IMR-90 (cell line): ENCODE data around the gene ZNF827. TPM values are rescaled to one million over a fixed set of nuclear protein-coding genes. Genes with fewer than 3 reads are reported as not detected.

ENCODE experiments used
- ATAC-seq: fragments of 200-7000 bp; cut with Tn5 transposase; 2 replicates; pipeline ENCODE4 v1.9.1; 2020; ENCODE audit warnings: low read depth, mild to moderate bottlenecking, moderate library complexity
- BruUV-seq: library from RNA; stranded (reverse); fragments of 400-500 nt; replicated peaks from 2 replicates; lab custom pipeline; 2021; lab: Mats Ljungman, UMichigan
- CTCF ChIA-PET: fragments of 300-600 bp; formaldehyde crosslinking; extraction: SDS; loops from one replicate; lab custom pipeline; 2021; ENCODE audit warnings: antibody characterized with exemption; lab: Yijun Ruan, JAX
- POLR2A ChIA-PET: fragments of 300-600 bp; sonication (Branson Sonifier 250); formaldehyde crosslinking; loops from one replicate; lab custom pipeline; 2022; ENCODE audit warnings: antibody characterized with exemption; ENCODE audit not compliant: unreplicated experiment; lab: Charles Lee
- DNase-seq: peaks from one replicate; pipeline ENCODE4 v3.0.0; 2013
- H2AFZ ChIP-seq: replicated peaks from 2 replicates; pipeline ENCODE3; 2013; ENCODE audit warnings: low read length, mild to moderate bottlenecking; ENCODE audit not compliant: poor library complexity
- H2AK5ac ChIP-seq: 2 replicates; pipeline ENCODE4 v1.6.1; 2013; ENCODE audit warnings: low read depth, low read length, inconsistent platforms
- H2AK9ac ChIP-seq: replicated peaks from 2 replicates; pipeline ENCODE3; 2013; ENCODE audit warnings: mild to moderate bottlenecking, low read depth, low read length, moderate library complexity; ENCODE audit not compliant: poor library complexity
- H2BK120ac ChIP-seq: 2 replicates; pipeline ENCODE4 v1.6.1; 2013; ENCODE audit warnings: low read depth, low read length, inconsistent platforms
- H2BK15ac ChIP-seq: 3 replicates; pipeline ENCODE4 v1.6.1; 2013; ENCODE audit warnings: low read depth, low read length, inconsistent platforms
- H2BK20ac ChIP-seq: 2 replicates; pipeline ENCODE4 v1.6.1; 2013; ENCODE audit warnings: low read depth, mild to moderate bottlenecking, inconsistent platforms, low read length, moderate library complexity
- H2BK5ac ChIP-seq: 2 replicates; pipeline ENCODE4 v1.6.1; 2013; ENCODE audit warnings: mild to moderate bottlenecking, low read depth, low read length, inconsistent platforms; ENCODE audit not compliant: poor library complexity, severe bottlenecking
- H3K14ac ChIP-seq: replicated peaks from 2 replicates; pipeline ENCODE4 v1.6.1; 2013; ENCODE audit warnings: low read depth, low read length, inconsistent platforms
- H3K18ac ChIP-seq: 2 replicates; pipeline ENCODE4 v1.6.1; 2013; ENCODE audit warnings: low read depth, low read length, control low read depth
- H3K23ac ChIP-seq: 2 replicates; pipeline ENCODE4 v1.6.1; 2013; ENCODE audit warnings: low read depth, low read length, inconsistent platforms
- H3K27ac ChIP-seq: 2 replicates; pipeline ENCODE4 v1.5.1; 2013; ENCODE audit warnings: mild to moderate bottlenecking, control low read depth, low read length; ENCODE audit not compliant: insufficient read depth
- H3K27me3 ChIP-seq: 2 replicates; pipeline ENCODE4 v1.6.1; 2013; ENCODE audit warnings: low read length; ENCODE audit not compliant: control insufficient read depth, insufficient read depth
- H3K36me3 ChIP-seq: 2 replicates; pipeline ENCODE4 v1.6.1; 2013; ENCODE audit warnings: low read length, mixed read lengths; ENCODE audit not compliant: control insufficient read depth, insufficient read depth
- H3K4ac ChIP-seq: 2 replicates; pipeline ENCODE4 v1.6.1; 2013; ENCODE audit warnings: low read depth, low read length, inconsistent platforms
- H3K4me1 ChIP-seq: 2 replicates; pipeline ENCODE4 v1.6.1; 2013; ENCODE audit warnings: low read length, mixed read lengths; ENCODE audit not compliant: control insufficient read depth, insufficient read depth
- H3K4me2 ChIP-seq: 2 replicates; pipeline ENCODE4 v1.6.1; 2013; ENCODE audit warnings: low read depth, mild to moderate bottlenecking, control low read depth, low read length, moderate library complexity
- H3K4me3 ChIP-seq: 2 replicates; pipeline ENCODE4 v1.5.1; 2013; ENCODE audit warnings: low read depth, mild to moderate bottlenecking, control low read depth, low read length, moderate library complexity; ENCODE audit not compliant: insufficient read depth
- H3K56ac ChIP-seq: 2 replicates; pipeline ENCODE4 v1.6.1; 2013; ENCODE audit warnings: low read length, inconsistent platforms; ENCODE audit not compliant: insufficient read depth; ENCODE audit errors: extremely low read depth
- H3K79me1 ChIP-seq, 2 experiments: 2 replicates each; pipeline ENCODE4 v1.6.1; 2013; ENCODE audit warnings: low read length in 2 of 2, inconsistent platforms in 1 of 2, low read depth in 1 of 2
- H3K9ac ChIP-seq: 2 replicates; pipeline ENCODE4 v1.6.1; 2013; ENCODE audit warnings: low read depth, low read length, control low read depth
- H3K9me1 ChIP-seq: 2 replicates; pipeline ENCODE4 v1.6.1; 2013; ENCODE audit warnings: low read length, inconsistent platforms; ENCODE audit not compliant: insufficient read depth
- H3K9me3 ChIP-seq: 2 replicates; pipeline ENCODE4 v1.6.1; 2013; ENCODE audit warnings: low read length; ENCODE audit not compliant: control insufficient read depth, insufficient read depth
- H4K20me1 ChIP-seq: 2 replicates; pipeline ENCODE4 v1.6.1; 2013; ENCODE audit warnings: low read length, inconsistent platforms; ENCODE audit not compliant: insufficient read depth
- H4K5ac ChIP-seq: 2 replicates; pipeline ENCODE4 v1.6.1; 2013; ENCODE audit warnings: mild to moderate bottlenecking, low read depth, low read length, control low read depth
- H4K8ac ChIP-seq, 2 experiments: 2 replicates each; pipeline ENCODE4 v1.6.1; 2013; ENCODE audit warnings: low read depth in 2 of 2, low read length in 2 of 2, control low read depth in 1 of 2, inconsistent platforms in 1 of 2
- H4K91ac ChIP-seq: 2 replicates; pipeline ENCODE4 v1.6.1; 2013; ENCODE audit warnings: low read depth, low read length, inconsistent platforms; ENCODE audit not compliant: insufficient read depth
- FOS ChIP-seq: fragments of 150-350 bp; IDR thresholded peaks from 2 replicates; pipeline ENCODE4 v1.6.1; 2016; ENCODE audit warnings: low read depth, low read length
- MAFK ChIP-seq: IDR thresholded peaks from 2 replicates; pipeline ENCODE4 v1.6.1; 2012; ENCODE audit warnings: low read depth, low read length, improper control_type of control experiment
- NFE2L2 ChIP-seq: fragments of 150-350 bp; IDR thresholded peaks from 2 replicates; pipeline ENCODE4 v1.6.1; 2016; ENCODE audit warnings: low read depth, mild to moderate bottlenecking, low read length
- dilution Hi-C: fragments of 300-500 bp; cut with HindIII; formaldehyde crosslinking; loops from one replicate; pipeline ENCODE4 v1.14.3; 2018; ENCODE audit warnings: low sequenced_read_pairs; ENCODE audit not compliant: unreplicated experiment
- in situ Hi-C: fragments of 300-500 bp; cut with MboI; formaldehyde crosslinking; loops from 3 replicates; pipeline ENCODE4 v1.14.3; 2019; ENCODE audit warnings: low sequenced_read_pairs, inconsistent platforms, mixed read lengths
- intact Hi-C: fragments of 100-400 bp; cut with micrococcal nuclease; formaldehyde crosslinking; loops from 2 replicates; pipeline ENCODE4 v1.10.0; 2022
- polyA plus RNA-seq, 3 experiments: library from polyadenylated mRNA; depleted of rRNA; stranded (reverse); fragments of >200 nt; gene quantifications; 2 replicates each; pipeline ENCODE4 v1.2.3, GENCODE V29; 2012; ENCODE audit warnings: low replicate concordance in 1 of 3
- total RNA-seq: library from RNA; depleted of rRNA; stranded (reverse); fragments of >200 nt; gene quantifications from 2 replicates; pipeline ENCODE4 v1.2.3, GENCODE V29; 2012

Gene ZNF827
- total and polyA plus RNA-seq, 2 of the 4 experiments (the other 2 are of a cell fraction) = 6.6 to 31.7 TPM

- H4K91ac ChIP-seq = no peak overlapping the region
- H3K14ac ChIP-seq = no peak overlapping the region; the same call in 1 of the 2 replicates
- no peak overlapping the region for H3K18ac ChIP-seq
- 0 out of 2 replicates have a peak overlapping the region, but pooled peaks have one; percentile 9 for H3K56ac ChIP-seq
- in situ Hi-C loops (no loop called here), dilution Hi-C loops (no loop called here), intact Hi-C loops (loop anchor here (1.0 to 10.0 kb wide), 6 partner anchors 237 to 705 kb away; partner anchors contain the start of genes C4orf51, LSM6 and MMAA)
- no peak overlapping the region for H3K27ac ChIP-seq
- peak overlapping the region; percentile 72; the same call in 1 of the 2 replicates for H3K4ac ChIP-seq
- no peak for TF ChIP-seq NFE2L2
- peak; percentile 79; the same call in 1 of the 2 replicates for TF ChIP-seq FOS
- peak; percentile 46 for TF ChIP-seq MAFK
- H3K9ac ChIP-seq = no peak overlapping the region
- H4K8ac ChIP-seq = peak overlapping the region in 1 of 2 experiments; percentile 50; a peak in 1 of 4 replicates
- H2AK5ac ChIP-seq = no peak overlapping the region
- peak overlapping the region; percentile 79; the same call in 1 of the 2 replicates for H2BK120ac ChIP-seq
- H2BK5ac ChIP-seq = peak overlapping the region; percentile 71
- no peak overlapping the region for H3K4me3 ChIP-seq
- no TSS peak for BruUV-seq
- peaks cover 13 to 18% of the 10 kb centered on the region in 2 experiments; a peak in 3 of 4 replicates for H3K79me1 ChIP-seq
- CTCF ChIA-PET = no interaction called here
- peak overlapping the region; percentile 46; the same call in 1 of the 3 replicates for H2BK15ac ChIP-seq
- H3K23ac ChIP-seq = peak overlapping the region; percentile 72; the same call in 1 of the 2 replicates
- no peaks in the 10 kb centered on the region for H4K20me1 ChIP-seq
- POLR2A ChIA-PET = no interaction called here
- no peaks in the 10 kb centered on the region for H3K36me3 ChIP-seq
- no peaks in the 10 kb centered on the region for H3K9me3 ChIP-seq
- ATAC-seq (no peak), DNase-seq (peak; percentile 75)
- no peak overlapping the region for H2AFZ ChIP-seq
- peak overlapping the region; percentile 75; the same call in 1 of the 2 replicates for H3K4me2 ChIP-seq
- H2BK20ac ChIP-seq = 0 out of 2 replicates have a peak overlapping the region, but pooled peaks have one; percentile 84
- peaks cover 2% of the 10 kb centered on the region; the same call in 1 of the 2 replicates for H3K4me1 ChIP-seq
- H2AK9ac ChIP-seq = no peak overlapping the region
- H3K9me1 ChIP-seq = no peaks in the 10 kb centered on the region
- H4K5ac ChIP-seq = no peak overlapping the region
- no peaks in the 10 kb centered on the region for H3K27me3 ChIP-seq
These were observed 1.2 kb upstream of the ZNF827 start for GRCh38 chr4:145939856-145940255.
